Measurements from ENCODE around the gene THBS2.
"Not testable (repeated sequence)": the region's sequence is repeated elsewhere in the genome, so short reads cannot be mapped to it uniquely, and the experiment has no call there.

Gene THBS2

DNA sequence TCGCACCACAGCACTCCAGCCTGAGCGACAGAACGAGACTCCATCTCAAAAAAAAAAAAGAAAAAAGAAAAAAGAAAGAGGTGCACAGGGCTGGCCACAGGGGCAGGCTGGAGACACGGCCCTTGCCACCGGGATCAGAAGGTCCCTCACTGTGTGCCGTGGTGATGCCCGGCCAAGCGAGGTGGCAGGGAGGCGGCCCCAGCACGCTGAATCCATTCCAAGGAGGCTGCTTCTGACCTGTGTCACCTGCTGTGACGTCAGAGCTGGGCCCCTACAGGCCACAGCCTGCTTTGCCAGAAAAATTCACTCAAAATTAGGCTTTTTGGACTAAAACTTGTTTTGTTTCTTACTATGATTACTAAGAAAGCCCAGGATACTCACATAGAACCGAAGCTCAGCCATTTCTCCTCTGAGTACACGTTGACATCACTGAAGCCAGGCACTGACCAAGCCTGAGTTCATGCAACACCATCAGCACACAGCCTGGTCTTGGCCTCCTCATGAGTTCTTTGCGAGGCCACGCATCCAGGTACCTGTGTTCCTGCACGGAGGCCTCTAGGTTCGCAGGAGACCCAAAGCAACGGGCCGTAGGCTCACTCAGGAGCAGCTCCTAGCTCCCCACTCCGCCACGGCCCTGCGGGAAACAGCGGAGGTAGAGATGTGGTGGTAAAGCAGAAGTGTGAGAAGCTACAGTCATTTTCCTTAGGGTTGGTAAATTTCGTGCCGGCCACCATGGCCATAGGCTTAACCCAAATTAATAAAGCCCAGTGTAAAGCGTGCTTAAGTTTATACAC, 67.8 kb downstream of the THBS2 start:
- ChIA-PET CTCF (no interaction called here), POLR2A (no interaction called here)
- DNase-seq (ENCODE audit: extremely low spot score): no peak
- TF ChIP-seq, protein P1, sequence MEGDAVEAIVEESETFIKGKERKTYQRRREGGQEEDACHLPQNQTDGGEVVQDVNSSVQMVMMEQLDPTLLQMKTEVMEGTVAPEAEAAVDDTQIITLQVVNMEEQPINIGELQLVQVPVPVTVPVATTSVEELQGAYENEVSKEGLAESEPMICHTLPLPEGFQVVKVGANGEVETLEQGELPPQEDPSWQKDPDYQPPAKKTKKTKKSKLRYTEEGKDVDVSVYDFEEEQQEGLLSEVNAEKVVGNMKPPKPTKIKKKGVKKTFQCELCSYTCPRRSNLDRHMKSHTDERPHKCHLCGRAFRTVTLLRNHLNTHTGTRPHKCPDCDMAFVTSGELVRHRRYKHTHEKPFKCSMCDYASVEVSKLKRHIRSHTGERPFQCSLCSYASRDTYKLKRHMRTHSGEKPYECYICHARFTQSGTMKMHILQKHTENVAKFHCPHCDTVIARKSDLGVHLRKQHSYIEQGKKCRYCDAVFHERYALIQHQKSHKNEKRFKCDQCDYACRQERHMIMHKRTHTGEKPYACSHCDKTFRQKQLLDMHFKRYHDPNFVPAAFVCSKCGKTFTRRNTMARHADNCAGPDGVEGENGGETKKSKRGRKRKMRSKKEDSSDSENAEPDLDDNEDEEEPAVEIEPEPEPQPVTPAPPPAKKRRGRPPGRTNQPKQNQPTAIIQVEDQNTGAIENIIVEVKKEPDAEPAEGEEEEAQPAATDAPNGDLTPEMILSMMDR (IDR thresholded peaks at IDR 0.05; ENCODE audit: control extremely low read depth, extremely low read depth, low read depth, missing control alignments): no peak

DNA sequence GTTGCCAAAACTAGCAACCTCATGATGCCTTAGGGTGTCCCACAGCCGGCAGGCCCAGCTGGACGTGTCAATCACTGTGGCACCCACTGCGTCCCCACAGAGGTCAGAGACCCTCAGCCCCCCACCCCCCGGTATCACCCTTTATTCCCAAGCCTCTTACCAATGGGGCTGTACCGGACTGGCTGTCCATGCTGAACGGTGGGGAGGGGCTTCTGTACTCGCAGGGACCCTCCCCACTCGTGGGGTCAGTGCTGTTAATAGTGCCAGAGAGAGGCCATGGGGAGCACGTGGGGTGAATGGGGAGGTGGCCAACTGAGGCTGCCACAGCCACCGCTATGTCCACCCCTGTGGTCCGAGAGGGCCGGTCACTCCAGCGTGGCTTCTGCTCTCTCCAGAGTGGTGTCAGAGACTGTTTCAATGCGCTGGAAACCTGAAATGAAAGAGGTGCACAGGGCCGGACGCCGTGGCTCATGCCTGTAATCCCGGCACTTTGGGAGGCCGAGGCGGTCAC, 68.6 kb downstream of the THBS2 start:
- DNase-seq (ENCODE audit: extremely low spot score): no peak
- TF ChIP-seq, protein P1 (IDR thresholded peaks at IDR 0.05; ENCODE audit: control extremely low read depth, extremely low read depth, low read depth, missing control alignments): no peak
- ChIA-PET POLR2A (no interaction called here), CTCF (no interaction called here)

DNA sequence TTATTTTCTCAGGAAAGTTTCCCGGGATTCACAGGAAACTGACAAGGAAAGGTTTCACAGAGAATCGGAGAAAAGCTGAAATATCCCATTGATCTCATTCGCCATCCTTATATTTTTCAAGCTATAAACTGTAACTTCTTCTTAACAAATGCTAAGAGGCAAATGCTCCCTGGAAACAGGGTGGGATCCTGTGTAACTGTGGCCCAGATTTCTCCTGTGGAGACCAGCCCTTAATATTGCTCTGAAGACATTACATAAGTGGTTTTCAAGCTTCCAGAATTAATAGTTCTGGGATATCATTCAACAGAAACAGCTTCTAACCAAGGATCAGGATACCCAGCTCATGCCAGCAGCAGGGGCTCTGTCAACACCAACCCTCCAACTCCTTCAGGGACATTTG, 69.2 kb downstream of the THBS2 start:
- POLR2A ChIA-PET: no interaction called here
- TF ChIP-seq, protein P1 (IDR thresholded peaks at IDR 0.05; ENCODE audit: control extremely low read depth, extremely low read depth, low read depth, missing control alignments): no peak
- CTCF ChIA-PET: no interaction called here
- no peak for DNase-seq (ENCODE audit: extremely low spot score)

DNA sequence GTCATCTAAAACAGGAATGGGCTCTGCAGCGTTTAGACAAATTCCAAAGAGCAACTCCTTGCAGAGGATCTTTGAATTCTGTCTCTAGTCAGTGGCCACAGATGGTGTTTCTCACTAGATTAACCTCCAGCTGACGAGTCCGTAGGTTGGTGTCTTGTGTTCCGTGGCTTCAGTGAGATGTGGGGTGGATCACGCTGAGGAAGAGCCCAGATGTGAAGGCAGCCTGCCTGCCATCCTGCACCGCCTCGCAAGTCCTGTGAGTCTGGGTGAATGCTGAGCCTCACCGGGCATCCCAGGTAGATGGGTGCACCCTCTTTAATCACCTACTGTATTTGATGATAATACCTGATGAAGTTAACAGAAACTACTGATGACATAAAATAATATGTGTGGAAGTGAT, 70.4 kb downstream of the THBS2 start:
- TF ChIP-seq, protein P1 (IDR thresholded peaks at IDR 0.05; ENCODE audit: control extremely low read depth, extremely low read depth, low read depth, missing control alignments): no peak
- POLR2A ChIA-PET: no interaction called here
- CTCF ChIA-PET: no interaction called here
- no peak for DNase-seq (ENCODE audit: extremely low spot score)

DNA sequence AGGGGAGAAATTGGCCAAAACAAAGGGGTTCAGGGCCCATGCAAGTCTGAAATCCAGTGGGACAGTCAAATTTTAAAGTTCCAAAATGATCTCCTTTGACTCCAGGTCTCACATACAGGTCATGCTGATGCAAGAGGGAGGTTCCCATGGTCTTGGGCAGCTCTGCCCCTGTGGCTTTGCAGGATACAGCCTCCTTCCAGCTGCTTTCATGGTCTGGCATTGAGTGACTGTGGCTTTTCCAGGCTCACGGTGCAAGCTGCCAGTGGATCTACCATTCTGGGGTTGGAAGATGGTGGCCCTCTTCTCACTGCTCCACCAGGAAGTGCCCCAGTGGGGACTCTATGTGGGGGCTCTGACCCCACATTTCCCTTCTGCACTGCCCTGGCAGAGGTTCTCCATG, 73.8 kb downstream of the THBS2 start:
- DNase-seq (ENCODE audit: extremely low spot score); POLR2A ChIA-PET; CTCF ChIA-PET: not testable (repeated sequence)

DNA sequence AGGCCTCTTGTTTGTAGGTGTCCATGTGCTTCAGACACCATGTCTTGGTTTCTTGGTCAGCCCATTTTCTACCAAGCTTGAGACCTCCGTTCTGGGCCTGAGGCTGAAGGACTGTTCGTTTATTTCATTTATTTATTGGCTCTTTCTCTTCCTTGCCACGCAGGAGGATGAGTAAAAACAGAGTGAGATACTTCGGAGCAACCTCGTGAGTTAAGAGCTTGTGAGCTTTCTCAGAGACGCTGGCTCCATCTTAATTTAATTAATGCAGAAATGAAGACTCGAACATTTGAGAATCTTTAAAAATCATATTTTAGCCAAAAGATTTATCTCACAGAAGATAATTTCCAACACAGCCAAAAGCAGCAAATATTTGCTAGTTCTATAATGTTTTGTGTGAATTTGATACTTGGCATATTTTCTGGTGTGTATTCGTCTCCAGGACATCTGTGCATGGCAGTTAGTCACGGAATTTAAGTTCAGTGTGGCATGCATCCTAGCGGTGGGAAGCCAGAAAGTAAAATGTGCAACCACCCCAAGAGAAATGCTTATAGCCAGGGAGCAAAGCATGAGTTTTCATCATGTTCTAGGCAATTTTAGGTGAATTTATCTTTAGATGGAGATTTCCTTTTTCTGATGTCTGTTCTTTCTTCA, 76.0 kb downstream of the THBS2 start:
- DNase-seq (ENCODE audit: extremely low spot score): no peak
- POLR2A ChIA-PET: no interaction called here
- CTCF ChIA-PET: no interaction called here
- TF ChIP-seq, protein P1 (IDR thresholded peaks at IDR 0.05; ENCODE audit: control extremely low read depth, extremely low read depth, low read depth, missing control alignments): no peak

DNA sequence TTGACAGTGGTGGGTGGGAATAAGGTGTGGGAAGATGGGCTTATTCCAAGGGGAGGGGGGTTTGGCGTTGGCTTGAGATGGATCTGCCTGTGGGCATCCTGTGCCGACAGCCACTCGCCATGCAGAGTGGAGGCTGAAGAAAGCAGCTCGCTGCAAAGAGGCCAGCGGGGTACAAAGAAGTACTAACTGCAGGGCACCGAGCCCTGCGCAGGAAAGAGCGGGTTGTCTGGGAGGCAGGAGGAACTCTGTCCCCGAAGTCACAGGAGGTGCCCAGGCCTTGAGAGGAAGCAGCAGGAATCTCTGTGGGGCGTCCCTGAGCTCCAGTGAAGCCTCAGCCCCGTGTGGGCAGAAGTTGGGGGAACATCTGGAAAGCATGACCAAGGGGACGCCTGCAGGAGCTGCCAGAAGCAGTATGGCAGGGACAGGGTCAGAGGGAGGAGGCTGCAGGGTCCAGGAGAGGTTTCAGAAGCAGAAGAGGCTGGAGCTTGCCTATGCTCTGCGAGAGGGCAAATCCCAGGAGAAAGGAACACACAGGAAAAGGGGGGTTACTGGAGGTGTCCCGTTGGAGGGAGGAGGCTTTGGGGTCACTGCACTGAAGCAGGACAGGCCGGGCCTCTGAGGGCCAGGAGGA, 77.2 kb downstream of the THBS2 start:
- CTCF ChIA-PET: no interaction called here
- POLR2A ChIA-PET: no interaction called here
- TF ChIP-seq, protein P1 (IDR thresholded peaks at IDR 0.05; ENCODE audit: control extremely low read depth, extremely low read depth, low read depth, missing control alignments): no peak
- no peak for DNase-seq (ENCODE audit: extremely low spot score)
